Stimulated activated effector memory CD8-positive, alpha-beta T cell treated with anti-CD3 and anti-CD28 coated beads, Interleukin-12 subunit alpha, Interleukin-12 subunit beta, amount 100 ng/mL, for 72 hours (primary cell): ENCODE measurements around the gene C13orf42.
"Not testable (repeated sequence)": the region's sequence is repeated elsewhere in the genome, so short reads cannot be mapped to it uniquely, and the experiment has no call there.

ENCODE experiments used
- ATAC-seq: fragments of 150-1000 bp; cut with Tn5 transposase; 2 replicates; pipeline ENCODE4 v1.10.0; 2021
- DNase-seq, 2 donors: peaks; one replicate each; pipeline ENCODE4 v3.0.0; 2021 to 2022; ENCODE audit warnings: low spot score in 2 of 2
- H3K27ac Mint-ChIP-seq: one replicate; pipeline ENCODE4 v1.8.0; 2022; ENCODE audit warnings: mild to moderate bottlenecking, mixed read lengths
- H3K36me3 Mint-ChIP-seq: one replicate; pipeline ENCODE4 v1.8.0; 2022; ENCODE audit warnings: mild to moderate bottlenecking, mixed read lengths
- H3K4me1 Mint-ChIP-seq: one replicate; pipeline ENCODE4 v1.8.0; 2022; ENCODE audit warnings: mixed read lengths
- H3K4me3 Mint-ChIP-seq: one replicate; pipeline ENCODE4 v1.8.0; 2022; ENCODE audit warnings: mild to moderate bottlenecking, mixed read lengths
- H3K9me3 Mint-ChIP-seq: one replicate; pipeline ENCODE4 v1.8.0; 2022; ENCODE audit warnings: mixed read lengths

C13orf42 gene

GRCh38 chr13:51136276-51136980 lies 25.4 kb upstream of the C13orf42 start:
- no peak for DNase-seq

GRCh38 chr13:51134763-51135365 lies 23.8 kb upstream of the C13orf42 start:
- Mint-ChIP-seq H3K9me3 (peaks cover 4% of the 10 kb centered on the region), H3K4me1 (no peaks in the 10 kb centered on the region), H3K4me3 (no peak overlapping the region), H3K36me3 (no peaks in the 10 kb centered on the region), H3K27ac (no peak overlapping the region)
- ATAC-seq (peak; percentile 16), DNase-seq (no peak)

More at GRCh38 chr13:51136276-51136980, 25.4 kb upstream of the C13orf42 start:
- H3K4me3 Mint-ChIP-seq, result no peak overlapping the region
- no peaks in the 10 kb centered on the region for H3K4me1 Mint-ChIP-seq
- H3K9me3 Mint-ChIP-seq, result no peaks in the 10 kb centered on the region
- no peaks in the 10 kb centered on the region for H3K36me3 Mint-ChIP-seq
- H3K27ac Mint-ChIP-seq, result no peak overlapping the region
- no peak for ATAC-seq

- Mint-ChIP-seq H3K4me1 (peaks cover 6% of the 10 kb centered on the region), H3K36me3 (no peaks in the 10 kb centered on the region), H3K4me3 (no peak overlapping the region), H3K9me3 (peaks cover 4% of the 10 kb centered on the region), H3K27ac (no peak overlapping the region)
- DNase-seq, result no peak
- ATAC-seq, result no peak
Observed at GRCh38 chr13:51130348-51130747, 19.3 kb upstream of the C13orf42 start.

GRCh38 chr13:51125495-51126226 lies 14.6 kb upstream of the C13orf42 start:
- H3K9me3 Mint-ChIP-seq, result peaks cover 4% of the 10 kb centered on the region
- H3K4me3 Mint-ChIP-seq, result no peak overlapping the region
- ATAC-seq (peak; percentile 70), DNase-seq (peak; percentile 23 to 55)
- H3K27ac Mint-ChIP-seq, result no peak overlapping the region
- no peaks in the 10 kb centered on the region for H3K36me3 Mint-ChIP-seq
- H3K4me1 Mint-ChIP-seq, result peaks cover 6% of the 10 kb centered on the region

- Mint-ChIP-seq H3K27ac (no peak overlapping the region), H3K4me3 (no peak overlapping the region), H3K4me1 (peaks cover 6% of the 10 kb centered on the region), H3K36me3 (no peaks in the 10 kb centered on the region), H3K9me3 (no peaks in the 10 kb centered on the region)
- peak in 1 of 2 donors; percentile 45 for DNase-seq
- ATAC-seq, result peak; percentile 79
Observed at GRCh38 chr13:51122868-51123566, 11.9 kb upstream of the C13orf42 start.

GRCh38 chr13:51120873-51121272 lies 9.8 kb upstream of the C13orf42 start:
- H3K4me3 Mint-ChIP-seq, H3K9me3 Mint-ChIP-seq, H3K27ac Mint-ChIP-seq, H3K4me1 Mint-ChIP-seq, H3K36me3 Mint-ChIP-seq, ATAC-seq: not testable (repeated sequence)
- peak in 1 of 2 donors; percentile 62 for DNase-seq

- peak in 1 of 2 donors; percentile 22 for DNase-seq
- peak; percentile 16 for ATAC-seq
Observed at GRCh38 chr13:51118809-51119431, 7.8 kb upstream of the C13orf42 start.

GRCh38 chr13:51113969-51114368 lies 2.9 kb upstream of the C13orf42 start:
- Mint-ChIP-seq H3K9me3 (no peaks in the 10 kb centered on the region), H3K36me3 (no peaks in the 10 kb centered on the region), H3K4me1 (no peaks in the 10 kb centered on the region), H3K27ac (no peak overlapping the region), H3K4me3 (no peak overlapping the region)
- ATAC-seq (peak; percentile 51), DNase-seq (peak in 1 of 2 donors; percentile 42)

More at GRCh38 chr13:51118809-51119431, 7.8 kb upstream of the C13orf42 start:
- Mint-ChIP-seq H3K4me3 (no peak overlapping the region), H3K9me3 (no peaks in the 10 kb centered on the region), H3K4me1 (no peaks in the 10 kb centered on the region), H3K36me3 (no peaks in the 10 kb centered on the region), H3K27ac (no peak overlapping the region)

GRCh38 chr13:51113186-51113881 lies 2.3 kb upstream of the C13orf42 start:
- Mint-ChIP-seq H3K4me3 (no peak overlapping the region), H3K27ac (no peak overlapping the region), H3K4me1 (no peaks in the 10 kb centered on the region), H3K9me3 (no peaks in the 10 kb centered on the region), H3K36me3 (no peaks in the 10 kb centered on the region)
- ATAC-seq (no peak), DNase-seq (no peak)

GRCh38 chr13:51112771-51113170 lies 1.7 kb upstream of the C13orf42 start:
- peak in 1 of 2 donors; percentile 45 for DNase-seq
- H3K36me3 Mint-ChIP-seq, result no peaks in the 10 kb centered on the region
- ATAC-seq, result peak; percentile 68
- no peak overlapping the region for H3K27ac Mint-ChIP-seq
- H3K4me1 Mint-ChIP-seq, result no peaks in the 10 kb centered on the region
- H3K4me3 Mint-ChIP-seq, result no peak overlapping the region
- H3K9me3 Mint-ChIP-seq, result no peaks in the 10 kb centered on the region

GRCh38 chr13:51111997-51112396 lies 923 bp upstream of the C13orf42 start:
- ATAC-seq (no peak), DNase-seq (no peak)
- H3K9me3 Mint-ChIP-seq, result no peaks in the 10 kb centered on the region
- H3K4me3 Mint-ChIP-seq, result no peak overlapping the region
- H3K4me1 Mint-ChIP-seq, result no peaks in the 10 kb centered on the region
- no peak overlapping the region for H3K27ac Mint-ChIP-seq
- H3K36me3 Mint-ChIP-seq, result no peaks in the 10 kb centered on the region

GRCh38 chr13:51107996-51108395 lies 3.1 kb downstream of the C13orf42 start:
- no peak for ATAC-seq
- no peak overlapping the region for H3K4me3 Mint-ChIP-seq
- no peaks in the 10 kb centered on the region for H3K9me3 Mint-ChIP-seq
- no peak overlapping the region for H3K27ac Mint-ChIP-seq
- no peaks in the 10 kb centered on the region for H3K4me1 Mint-ChIP-seq
- no peaks in the 10 kb centered on the region for H3K36me3 Mint-ChIP-seq
- DNase-seq, result peak in 1 of 2 donors; percentile 13

- DNase-seq, result peak in 1 of 2 donors; percentile 30
- Mint-ChIP-seq H3K36me3 (no peaks in the 10 kb centered on the region), H3K4me1 (no peaks in the 10 kb centered on the region), H3K27ac (no peak overlapping the region), H3K4me3 (no peak overlapping the region), H3K9me3 (no peaks in the 10 kb centered on the region)
- no peak for ATAC-seq
Observed at GRCh38 chr13:51105046-51105445, 6.0 kb downstream of the C13orf42 start.

GRCh38 chr13:51101636-51102235 lies 9.3 kb downstream of the C13orf42 start:
- DNase-seq, result peak in 1 of 2 donors; percentile 3
- Mint-ChIP-seq H3K4me1 (no peaks in the 10 kb centered on the region), H3K4me3 (no peak overlapping the region), H3K36me3 (no peaks in the 10 kb centered on the region), H3K27ac (no peak overlapping the region), H3K9me3 (no peaks in the 10 kb centered on the region)
- no peak for ATAC-seq
